Measurements from ENCODE around the gene FGD2.

FGD2 gene

GRCh38 chr6:37061157-37061804 lies 55.8 kb downstream of the FGD2 start:
- no peak for DNase-seq

DNA sequence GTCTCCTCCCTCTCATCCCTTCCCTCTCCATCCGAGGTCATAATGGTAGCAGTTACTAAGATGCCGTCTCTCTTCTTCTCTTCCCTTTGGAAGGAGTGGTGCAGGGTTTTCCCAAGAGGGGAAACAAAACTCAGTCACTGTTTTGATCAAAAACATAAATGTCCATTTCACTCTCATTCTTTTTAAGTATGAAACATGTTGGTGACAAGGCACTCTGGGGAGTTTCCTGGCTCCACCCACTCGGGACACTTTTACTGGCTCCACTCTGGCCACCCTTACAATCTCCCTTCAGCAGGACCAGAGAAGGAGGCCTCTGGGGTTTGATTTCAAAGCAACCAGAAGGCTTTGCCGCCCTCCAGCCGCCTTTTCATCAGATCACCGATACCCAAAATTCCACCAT lies 57.0 kb downstream of the FGD2 start:
- no peak for DNase-seq

DNA sequence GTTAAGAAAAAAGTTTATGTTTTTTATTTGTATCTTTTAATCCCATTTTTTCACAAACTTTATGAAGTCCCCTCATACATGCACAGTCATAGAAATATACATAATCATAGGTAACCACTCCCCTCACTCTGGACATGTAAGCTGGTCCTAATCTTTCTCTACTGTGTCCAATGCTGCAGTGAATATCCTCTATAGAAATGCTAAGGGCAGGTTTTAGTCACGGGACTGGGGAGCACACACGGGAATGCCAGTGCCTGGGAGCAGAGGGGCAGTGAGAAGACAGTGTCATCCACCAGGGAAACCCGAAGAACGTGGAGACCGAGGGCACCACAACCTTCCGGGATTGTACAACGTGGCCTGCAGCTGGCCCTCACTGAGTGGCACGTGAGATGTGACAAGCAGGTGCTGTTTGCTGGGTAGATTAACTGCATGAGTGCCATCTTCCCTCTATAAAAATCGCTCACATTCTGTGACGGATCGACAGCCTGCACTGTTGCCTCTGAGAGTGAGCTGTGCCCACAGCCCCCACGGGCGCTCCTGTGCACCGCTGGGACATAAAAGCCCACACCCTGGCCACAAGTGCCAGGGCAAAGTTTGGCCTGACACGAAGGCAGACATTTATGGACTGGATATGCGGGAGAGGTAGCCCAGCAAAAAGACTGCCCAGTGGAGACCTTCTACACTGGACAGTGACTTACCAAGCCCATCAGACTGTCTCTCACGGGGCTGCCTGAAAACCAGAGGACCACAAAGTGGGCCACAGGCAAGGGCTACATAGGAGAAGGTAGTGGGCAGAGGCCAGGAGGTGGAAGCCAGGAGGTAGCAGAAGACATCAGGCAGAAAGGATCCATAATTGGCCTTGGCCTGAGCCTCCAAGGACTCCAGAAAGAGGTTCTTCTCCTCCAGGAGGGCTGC lies 63.2 kb downstream of the FGD2 start:
- no peak for DNase-seq

GRCh38 chr6:37069639-37070038 lies 64.2 kb downstream of the FGD2 start:
- DNase-seq, result no peak

- DNase-seq, result no peak
Measured at GRCh38 chr6:37072526-37072925, 67.1 kb downstream of the FGD2 start.

GRCh38 chr6:37074053-37074827 lies 68.8 kb downstream of the FGD2 start:
- DNase-seq, result no peak

GRCh38 chr6:37077191-37077904 lies 71.9 kb downstream of the FGD2 start:
- DNase-seq, result no peak

GRCh38 chr6:37077905-37078296 lies 72.4 kb downstream of the FGD2 start:
- no peak for DNase-seq
